H1 (cell line): ENCODE measurements around the gene THBS3. TPM values are rescaled to one million over a fixed set of nuclear protein-coding genes. Genes with fewer than 3 reads are reported as not detected.

Experiments
- POLR2A ChIP-seq, 2 experiments: IDR thresholded peaks; 1 replicate in 1 of 2; 2 replicates in 1 of 2; pipeline ENCODE4 v1.6.1; 2011; ENCODE audit warnings: low read depth in 2 of 2, low read length in 2 of 2, mild to moderate bottlenecking in 2 of 2; ENCODE audit errors: control extremely low read depth in 1 of 2
- polyA plus RNA-seq, 7 experiments: library from polyadenylated mRNA; depleted of rRNA in 3 of 7; stranded (reverse) in 5 of 7; unstranded in 2 of 7; fragments of >200 nt in 5 of 7; fragments of 200-250 nt in 2 of 7; gene quantifications; 1 replicate in 5 of 7; 2 replicates in 1 of 7; 4 replicates in 1 of 7; pipeline versions ENCODE4 v1.2.1 to v1.2.3, GENCODE V29; 2011 to 2013; ENCODE audit warnings: missing spikeins in 2 of 7, mixed read lengths in 2 of 7
- total RNA-seq: library from RNA; stranded (reverse); fragmentation: NEBNext Ultra II Directional; extraction: Animal tissue kit (Norgen Biotek cat#: 25700); gene quantifications from 2 replicates; pipeline ENCODE4 v1.2.1, GENCODE V29; 2021

The THBS3 gene
- total and polyA plus RNA-seq, 2 of the 8 experiments (the other 6 are each of a cell fraction or from before 2014, with no cell fraction given): 3.0 to 3.5 TPM

DNA sequence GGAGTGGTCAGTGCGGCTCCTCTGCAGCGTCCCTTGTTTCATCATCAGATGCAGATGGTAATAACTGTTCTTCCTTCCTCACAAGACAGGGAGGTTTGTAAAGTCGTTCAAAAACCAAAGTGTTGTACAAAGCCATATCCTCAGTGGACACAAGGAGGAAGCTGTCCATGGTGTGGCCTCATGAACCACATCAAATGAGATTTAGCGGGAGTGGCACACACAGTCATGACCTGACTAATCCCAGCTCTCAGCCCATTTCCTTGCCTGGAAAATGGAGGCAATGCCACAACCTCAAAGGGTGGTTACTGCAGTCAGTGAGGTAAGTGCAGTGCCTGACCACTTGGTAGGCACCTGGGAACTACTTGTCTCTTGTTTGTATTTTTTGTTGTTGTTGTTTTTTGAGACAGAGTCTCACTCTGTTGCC, 34.2 kb upstream of the THBS3 start (continued):
- no peak for TF ChIP-seq POLR2A (IDR thresholded peaks at IDR 0.05; ENCODE audit: control extremely low read depth in 1 of 2, low read depth in 2 of 2, low read length in 2 of 2)
